ENCODE measurements around the gene LPP. TPM values are rescaled to one million over a fixed set of nuclear protein-coding genes. Genes with fewer than 3 reads are reported as not detected.

LPP gene
- polyA plus RNA-seq, 2 of the 4 experiments (the other 2 are of a cell fraction) = 11.0 to 30.8 TPM

DNA sequence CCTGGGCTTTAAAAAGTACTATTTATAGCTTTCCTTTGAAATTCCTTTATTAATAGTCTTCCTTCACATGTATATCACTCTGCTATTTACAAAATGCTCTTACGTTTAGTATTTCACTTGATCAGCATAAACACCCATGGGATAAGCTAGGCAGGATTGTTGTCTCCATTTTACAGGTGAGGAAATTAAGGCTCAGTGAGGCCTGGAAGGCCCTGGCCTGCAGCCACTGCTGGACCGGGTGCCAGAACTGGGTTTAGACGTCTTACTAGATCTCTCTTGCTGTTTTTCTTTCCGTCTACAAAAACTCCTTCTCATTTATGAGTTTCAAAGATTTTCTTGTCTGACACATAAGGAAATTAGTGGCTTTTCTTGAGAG, 236.4 kb downstream of the LPP start:
- H3K4me3 ChIP-seq = no peak overlapping the region
- no peaks in the 10 kb centered on the region for H3K9me3 ChIP-seq
- H3K4me2 ChIP-seq = no peak overlapping the region
- ChIA-PET CTCF (no interaction called here), POLR2A (no interaction called here)
- TF ChIP-seq HOXB13 (CRISPR knock-in tag; IDR thresholded peaks at IDR 0.05; ENCODE audit: low read depth) = no peak
- no peak for TF ChIP-seq NPAS2 (CRISPR knock-in tag; IDR thresholded peaks at IDR 0.05; ENCODE audit: borderline replicate concordance)
- no peak for TF ChIP-seq POLR2A (IDR thresholded peaks at IDR 0.05; ENCODE audit: low read length)
- no peak for TF ChIP-seq FOSL2 (IDR thresholded peaks at IDR 0.05)
- no peak for TF ChIP-seq FOSL2 (CRISPR knock-in tag; IDR thresholded peaks at IDR 0.05)
- TF ChIP-seq FOSB (CRISPR knock-in tag; IDR thresholded peaks at IDR 0.05) = no peak
- no peak for TF ChIP-seq CHD2 (IDR thresholded peaks at IDR 0.05; ENCODE audit: low read length, partially characterized antibody)
- no peak for TF ChIP-seq ZSCAN20 (CRISPR knock-in tag; IDR thresholded peaks at IDR 0.05)
- TF ChIP-seq CTCF (IDR thresholded peaks at IDR 0.05) = no peak
- no peak for DNase-seq (ENCODE audit: low read depth in 1 of 2, low spot score in 1 of 2)
- ATAC-seq = no peak
- H3K27ac ChIP-seq = no peak overlapping the region
- 90% methylated on average over 4 of the region's 4 CpGs for WGBS (ENCODE audit: missing lambda C conversion rate)
- peaks cover 40% of the 10 kb centered on the region for H3K4me1 ChIP-seq
- no peak for FAIRE-seq

DNA sequence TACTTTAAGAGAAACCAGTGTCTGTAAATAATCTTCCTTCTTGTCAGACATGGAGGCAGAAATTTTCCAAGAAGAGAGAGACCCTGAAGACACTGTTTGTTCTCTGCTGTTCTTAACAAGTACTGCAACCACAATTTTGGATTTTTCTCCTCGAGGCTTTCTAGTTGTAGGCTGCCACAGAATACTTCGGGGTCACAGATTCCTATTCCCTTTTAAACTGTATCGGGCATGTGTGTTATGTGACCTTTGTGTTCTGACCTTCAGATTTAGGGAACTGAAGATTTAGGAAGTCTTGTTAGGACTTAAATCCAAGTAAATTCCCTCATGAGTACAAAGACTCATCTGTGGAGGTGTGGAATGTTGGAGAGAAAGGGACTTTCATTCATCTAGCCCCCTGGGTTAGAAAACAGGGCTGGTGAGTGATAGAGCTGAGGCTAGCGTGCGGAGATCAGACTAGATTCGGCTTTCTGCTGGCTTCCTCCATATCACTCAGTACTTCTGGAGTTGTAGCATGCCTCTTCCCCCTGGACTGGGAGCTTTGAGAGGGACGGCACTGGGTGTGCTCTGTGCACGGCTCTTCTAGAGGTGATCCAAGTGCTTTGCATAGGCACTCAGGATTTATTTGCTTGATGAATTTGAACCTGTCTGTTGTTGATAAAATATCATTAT, 237.0 kb downstream of the LPP start:
- no peak overlapping the region for H3K27ac ChIP-seq
- DNase-seq (ENCODE audit: low read depth in 1 of 2, low spot score in 1 of 2) (no peak), ATAC-seq (peak in 1 of 2 experiments; percentile 48; a peak in 2 of 6 replicates), FAIRE-seq (no peak)
- H3K4me2 ChIP-seq = no peak overlapping the region
- peaks cover 35% of the 10 kb centered on the region for H3K4me1 ChIP-seq
- no peaks in the 10 kb centered on the region for H3K9me3 ChIP-seq
- POLR2A ChIA-PET = no interaction called here
- WGBS (ENCODE audit: missing lambda C conversion rate) = 74% methylated on average over 8 of the region's 8 CpGs
- CTCF ChIA-PET = no interaction called here
- H3K4me3 ChIP-seq = no peak overlapping the region
- TF ChIP-seq CBX8 (IDR thresholded peaks at IDR 0.05) (no peak), CTCF (IDR thresholded peaks at IDR 0.05) (no peak), HOXA7 (CRISPR knock-in tag; IDR thresholded peaks at IDR 0.05) (no peak), FOSB (CRISPR knock-in tag; IDR thresholded peaks at IDR 0.05) (no peak), RFX5 (IDR thresholded peaks at IDR 0.05) (no peak), PHF8 (IDR thresholded peaks at IDR 0.05; ENCODE audit: borderline replicate concordance, low read depth) (no peak), NR3C1 (IDR thresholded peaks at IDR 0.05) (no peak), RAD21 (conservative IDR thresholded peaks at IDR 0.05 in 1 of 2, IDR thresholded peaks at IDR 0.05 in 1 of 2) (no peak), ZC3H11A (IDR thresholded peaks at IDR 0.05) (no peak), ESRRA (IDR thresholded peaks at IDR 0.05; ENCODE audit: borderline replicate concordance, low read length) (no peak)

GRCh38 chr3:188391592-188391991, 237.6 kb downstream of the LPP start:
- TF ChIP-seq, protein P1, sequence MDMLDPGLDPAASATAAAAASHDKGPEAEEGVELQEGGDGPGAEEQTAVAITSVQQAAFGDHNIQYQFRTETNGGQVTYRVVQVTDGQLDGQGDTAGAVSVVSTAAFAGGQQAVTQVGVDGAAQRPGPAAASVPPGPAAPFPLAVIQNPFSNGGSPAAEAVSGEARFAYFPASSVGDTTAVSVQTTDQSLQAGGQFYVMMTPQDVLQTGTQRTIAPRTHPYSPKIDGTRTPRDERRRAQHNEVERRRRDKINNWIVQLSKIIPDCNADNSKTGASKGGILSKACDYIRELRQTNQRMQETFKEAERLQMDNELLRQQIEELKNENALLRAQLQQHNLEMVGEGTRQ (IDR thresholded peaks at IDR 0.05) = no peak
- TF ChIP-seq RAD21 (conservative IDR thresholded peaks at IDR 0.05 in 1 of 2, IDR thresholded peaks at IDR 0.05 in 1 of 2) = no peak
- TF ChIP-seq POLR2AphosphoS2 (conservative IDR thresholded peaks at IDR 0.05; ENCODE audit: low read length) = no peak
- TF ChIP-seq HEYL (CRISPR knock-in tag; IDR thresholded peaks at IDR 0.05) = no peak
- TF ChIP-seq HOXB13 (CRISPR knock-in tag; IDR thresholded peaks at IDR 0.05; ENCODE audit: low read depth) = no peak
- TF ChIP-seq, protein P2, sequence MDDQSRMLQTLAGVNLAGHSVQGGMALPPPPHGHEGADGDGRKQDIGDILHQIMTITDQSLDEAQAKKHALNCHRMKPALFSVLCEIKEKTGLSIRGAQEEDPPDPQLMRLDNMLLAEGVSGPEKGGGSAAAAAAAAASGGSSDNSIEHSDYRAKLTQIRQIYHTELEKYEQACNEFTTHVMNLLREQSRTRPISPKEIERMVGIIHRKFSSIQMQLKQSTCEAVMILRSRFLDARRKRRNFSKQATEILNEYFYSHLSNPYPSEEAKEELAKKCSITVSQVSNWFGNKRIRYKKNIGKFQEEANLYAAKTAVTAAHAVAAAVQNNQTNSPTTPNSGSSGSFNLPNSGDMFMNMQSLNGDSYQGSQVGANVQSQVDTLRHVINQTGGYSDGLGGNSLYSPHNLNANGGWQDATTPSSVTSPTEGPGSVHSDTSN (IDR thresholded peaks at IDR 0.05) = no peak
- no peak for TF ChIP-seq BHLHE40 (IDR thresholded peaks at IDR 0.05; ENCODE audit: low read depth, low read length)
- TF ChIP-seq CEBPB (IDR thresholded peaks at IDR 0.05) = no peak
- TF ChIP-seq JUN (IDR thresholded peaks at IDR 0.05) = no peak
- no peak for TF ChIP-seq HOXA7 (CRISPR knock-in tag; IDR thresholded peaks at IDR 0.05)
- TF ChIP-seq, protein P3, sequence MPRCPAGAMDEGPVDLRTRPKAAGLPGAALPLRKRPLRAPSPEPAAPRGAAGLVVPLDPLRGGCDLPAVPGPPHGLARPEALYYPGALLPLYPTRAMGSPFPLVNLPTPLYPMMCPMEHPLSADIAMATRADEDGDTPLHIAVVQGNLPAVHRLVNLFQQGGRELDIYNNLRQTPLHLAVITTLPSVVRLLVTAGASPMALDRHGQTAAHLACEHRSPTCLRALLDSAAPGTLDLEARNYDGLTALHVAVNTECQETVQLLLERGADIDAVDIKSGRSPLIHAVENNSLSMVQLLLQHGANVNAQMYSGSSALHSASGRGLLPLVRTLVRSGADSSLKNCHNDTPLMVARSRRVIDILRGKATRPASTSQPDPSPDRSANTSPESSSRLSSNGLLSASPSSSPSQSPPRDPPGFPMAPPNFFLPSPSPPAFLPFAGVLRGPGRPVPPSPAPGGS (IDR thresholded peaks at IDR 0.05) = no peak
- no peak for TF ChIP-seq MAFK (IDR thresholded peaks at IDR 0.05; ENCODE audit: partially characterized antibody)
- no peak for TF ChIP-seq EP300 (IDR thresholded peaks at IDR 0.05)
- TF ChIP-seq CBX2 (IDR thresholded peaks at IDR 0.05; ENCODE audit: borderline replicate concordance, low read depth) = no peak
- TF ChIP-seq RARB (CRISPR knock-in tag; IDR thresholded peaks at IDR 0.05) = no peak
- 67% methylated on average over 2 of the region's 2 CpGs for WGBS (ENCODE audit: missing lambda C conversion rate)

More at GRCh38 chr3:188391592-188391991, 237.6 kb downstream of the LPP start:
- Histone ChIP-seq H3K4me3 (no peak overlapping the region), H3K4me1 (peaks cover 32% of the 10 kb centered on the region), H3K9me3 (no peaks in the 10 kb centered on the region), H3K4me2 (no peak overlapping the region), H3K27ac (no peak overlapping the region)
- DNase-seq (ENCODE audit: low read depth in 1 of 2, low spot score in 1 of 2) (no peak), FAIRE-seq (no peak), ATAC-seq (no peak)
- CTCF ChIA-PET = no interaction called here
- POLR2A ChIA-PET = no interaction called here
